Adrenal gland (tissue), 12 donors: ENCODE results near the gene PRM2. TPM values are rescaled to one million over a fixed set of nuclear protein-coding genes. Genes with fewer than 3 reads are reported as not detected.

ENCODE experiments used
- DNase-seq, 7 donors: peaks; one replicate each; pipeline ENCODE4 v3.0.0-alpha.2; 2019 to 2020
- H3K27ac ChIP-seq, 5 donors: fragments of 200-600 bp; sonication (generic) in 4 of 5; 1 replicate in 3 of 5; 2 replicates in 2 of 5; pipeline versions ENCODE4 v1.5.1 to v1.8.0; 2016 to 2020; ENCODE audit warnings: mild to moderate bottlenecking in 1 of 5
- H3K27me3 ChIP-seq: fragments of 200-600 bp; 2 replicates; pipeline ENCODE4 v1.8.0; 2021
- H3K36me3 ChIP-seq, 2 donors: fragments of 200-600 bp; replicated peaks in 1 of 2; 1 replicate in 1 of 2; 2 replicates in 1 of 2; pipeline versions ENCODE4 v1.5.1 to v1.8.0; 2018 to 2022
- H3K4me1 ChIP-seq, 2 donors: fragments of 200-600 bp; replicated peaks in 1 of 2; 1 replicate in 1 of 2; 2 replicates in 1 of 2; pipeline versions ENCODE4 v1.5.1 to v1.8.0; 2018 to 2021
- H3K4me3 ChIP-seq, 4 donors: fragments of 200-600 bp; sonication (generic) in 3 of 4; one replicate each; pipeline ENCODE4 v1.5.1; 2016 to 2018
- H3K9me3 ChIP-seq, 3 donors: fragments of 200-600 bp; sonication (generic) in 1 of 3; replicated peaks in 1 of 3; 1 replicate in 2 of 3; 2 replicates in 1 of 3; pipeline versions ENCODE4 v1.5.1 to v1.8.0; 2016 to 2021
- CTCF ChIP-seq, 6 experiments: fragments of 450-650 bp in 4 of 6; fragments of 200-600 bp in 2 of 6; sonication (generic) in 1 of 6; IDR thresholded peaks; 1 replicate in 5 of 6; 2 replicates in 1 of 6; pipeline versions ENCODE4 v1.5.1 to v1.8.0; 2016 to 2021; ENCODE audit warnings: antibody characterized with exemption in 6 of 6, mild to moderate bottlenecking in 2 of 6, moderate library complexity in 1 of 6
- POLR2A ChIP-seq, 2 donors: fragments of 450-650 bp; IDR thresholded peaks; one replicate each; pipeline ENCODE4 v1.6.1; 2017; ENCODE audit warnings: antibody characterized with exemption in 2 of 2, mild to moderate bottlenecking in 2 of 2, moderate library complexity in 1 of 2
- WGBS, 4 donors: extraction: QIAGEN DNeasy Blood & Tissue Kit in 2 of 4; methylation state at CpG; one replicate each; pipeline versions ENCODE4 v1.1.5 to v1.1.7; 2013 to 2017; 5-methylcytosine and 5-hydroxymethylcytosine counted together
- intact Hi-C, 2 donors: fragments of 100-400 bp; cut with DNase I; formaldehyde crosslinking; loops; one replicate each; pipeline versions ENCODE4 v1.14.1 to v1.15.0; 2022 to 2023
- polyA plus RNA-seq, 3 donors: library from polyadenylated mRNA; stranded (reverse); fragments of 200-250 nt in 2 of 3; fragments of 350-450 nt in 1 of 3; fragmentation: Illumina TruSeq in 1 of 3; extraction: RNeasy Lipid Tissue Mini Kit (QIAGEN cat#74804) in 1 of 3; gene quantifications; one replicate each; pipeline ENCODE4 v1.2.3, GENCODE V29; 2013 to 2014
- total RNA-seq, 9 donors: library from RNA; depleted of rRNA in 4 of 9; stranded (reverse); fragments of >200 nt in 4 of 9; fragments of 120-200 nt in 1 of 9; fragmentation: NEBNext Ultra II Directional in 1 of 9; extraction: Animal tissue kit (Norgen Biotek cat#: 25700) in 1 of 9; gene quantifications; one replicate each; pipeline versions ENCODE4 v1.1.0 to v1.2.4, GENCODE V29; 2013 to 2023
- donor health status: healthy with polysubstance abuse.
- donor health status: Bipolar disorder and iron deficiency.
- donor health status: DM: yes; HTN: yes; CAD: no.
- donor health status: DM: no; HTN: no; CAD: no.
- donor health status: DM: no; HTN: no; CAD: no.
- donor health status: DM: yes; HTN: yes; CAD: no.

PRM2 gene
- total and polyA plus RNA-seq, 12 donors: not detected

GRCh38 chr16:11232302-11232851 is 43.9 kb downstream of the PRM2 start:
- WGBS, 4 donors: 62 to 85% (median 82%) methylated on average over 1 to 2 of the region's 3 CpGs
- Histone ChIP-seq H3K27ac (peak overlapping the region in 1 of 5 donors; percentile 47), H3K36me3 (no peaks in the 10 kb centered on the region), H3K4me1 (peaks cover 4 to 22% of the 10 kb centered on the region in 2 donors), H3K9me3 (no peaks in the 10 kb centered on the region), H3K4me3 (no peak overlapping the region), H3K27me3 (no peaks in the 10 kb centered on the region)
- no peak for TF ChIP-seq POLR2A (IDR thresholded peaks at IDR 0.05)
- TF ChIP-seq CTCF (IDR thresholded peaks at IDR 0.05): no peak
- intact Hi-C loops: no loop called here
- DNase-seq: no peak

GRCh38 chr16:11231367-11231970 is 44.8 kb downstream of the PRM2 start:
- TF ChIP-seq POLR2A (IDR thresholded peaks at IDR 0.05): no peak
- Histone ChIP-seq H3K36me3 (no peaks in the 10 kb centered on the region), H3K4me3 (no peak overlapping the region), H3K4me1 (peaks cover 4 to 22% of the 10 kb centered on the region in 2 donors), H3K9me3 (no peaks in the 10 kb centered on the region), H3K27me3 (no peaks in the 10 kb centered on the region), H3K27ac (no peak overlapping the region)
- 37 to 53% (median 47%) methylated on average over 10 of the region's 10 CpGs for WGBS, 4 donors
- DNase-seq: peak in 5 of 7 donors; percentile 34 to 58 (median 44)
- intact Hi-C loops: no loop called here

- 77 to 100% (median 84%) methylated on average over 2 to 4 of the region's 4 CpGs for WGBS, 4 donors
- Histone ChIP-seq H3K27ac (no peak overlapping the region), H3K4me3 (no peak overlapping the region), H3K4me1 (peaks cover 8 to 31% of the 10 kb centered on the region in 2 donors), H3K9me3 (no peaks in the 10 kb centered on the region), H3K36me3 (no peaks in the 10 kb centered on the region), H3K27me3 (no peaks in the 10 kb centered on the region)
- intact Hi-C loops: loop anchor here in 1 of 2 donors (10.0 kb wide), 1 partner anchor 65 kb away; no protein-coding TSS in a partner anchor
- TF ChIP-seq CTCF (IDR thresholded peaks at IDR 0.05): no peak
- peak in 1 of 7 donors; percentile 71 for DNase-seq
Measured at GRCh38 chr16:11229906-11230305, 46.4 kb downstream of the PRM2 start.

- no peaks in the 10 kb centered on the region for H3K36me3 ChIP-seq
- 74 to 86% (median 81%) methylated on average over 4 to 5 of the region's 5 CpGs for WGBS, 4 donors
- intact Hi-C loops: loop anchor here in 1 of 2 donors (10.0 kb wide), 1 partner anchor 65 kb away; no protein-coding TSS in a partner anchor
- TF ChIP-seq CTCF (IDR thresholded peaks at IDR 0.05) (no peak), POLR2A (IDR thresholded peaks at IDR 0.05) (no peak)
- H3K4me3 ChIP-seq: no peak overlapping the region
- peaks cover 13 to 36% of the 10 kb centered on the region in 2 donors for H3K4me1 ChIP-seq
- no peaks in the 10 kb centered on the region for H3K27me3 ChIP-seq
- H3K27ac ChIP-seq: no peak overlapping the region
- DNase-seq: no peak
- no peaks in the 10 kb centered on the region for H3K9me3 ChIP-seq
Measured at GRCh38 chr16:11229432-11229831, 46.8 kb downstream of the PRM2 start.
